HepG2 (cell line): ENCODE results near the gene PAQR5. TPM values are rescaled to one million over a fixed set of nuclear protein-coding genes. Genes with fewer than 3 reads are reported as not detected.
A peak's percentile ranks its signal among the peaks of the same experiment; 100 is the strongest.

ENCODE experiments used
- BORCS8-MEF2B ChIP-seq: sonication (generic); formaldehyde crosslinking; IDR thresholded peaks from 2 replicates; pipeline ENCODE4 v1.8.0; 2022; ENCODE audit warnings: mild to moderate bottlenecking, missing genetic modification reagents
- ESRRA ChIP-seq: sonication (generic); formaldehyde crosslinking; IDR thresholded peaks from 2 replicates; pipeline ENCODE4 v1.5.1; 2020; ENCODE audit warnings: mild to moderate bottlenecking, low read depth, missing genetic modification reagents
- JUND ChIP-seq: sonication (generic); formaldehyde crosslinking; IDR thresholded peaks from 2 replicates; pipeline ENCODE4 v1.8.0; 2022; ENCODE audit warnings: mild to moderate bottlenecking, missing genetic modification reagents
- NPAS2 ChIP-seq: sonication (generic); formaldehyde crosslinking; IDR thresholded peaks from 2 replicates; pipeline ENCODE4 v1.8.0; 2022; ENCODE audit warnings: mild to moderate bottlenecking, missing genetic modification reagents, borderline replicate concordance
- NR2F1 ChIP-seq, 2 experiments: fragments of 450-650 bp in 1 of 2; formaldehyde crosslinking in 1 of 2; IDR thresholded peaks; 2 replicates each; pipeline versions ENCODE4 v1.5.0 to v1.6.1; 2016 to 2020; ENCODE audit warnings: mild to moderate bottlenecking in 1 of 2, missing compliant biosample characterization in 1 of 2, missing genetic modification reagents in 1 of 2, moderate library complexity in 1 of 2
- PTBP1 ChIP-seq: fragments of 200-400 bp; formaldehyde crosslinking; IDR thresholded peaks from 2 replicates; pipeline ENCODE4 v1.6.1; 2018; ENCODE audit warnings: low read length, low read depth; ENCODE audit not compliant: poor library complexity, severe bottlenecking
- SRSF4 ChIP-seq: fragments of 200-400 bp; formaldehyde crosslinking; IDR thresholded peaks from one replicate; pipeline ENCODE4 v1.6.1; 2018; ENCODE audit warnings: mild to moderate bottlenecking, low read depth, low read length, moderate library complexity; ENCODE audit not compliant: poor library complexity, severe bottlenecking
- TAF15 ChIP-seq: fragments of 200-400 bp; formaldehyde crosslinking; IDR thresholded peaks from one replicate; pipeline ENCODE4 v1.6.1; 2018; ENCODE audit warnings: mild to moderate bottlenecking, low read depth, low read length; ENCODE audit not compliant: poor library complexity, severe bottlenecking
- THYN1 ChIP-seq: sonication (generic); formaldehyde crosslinking; IDR thresholded peaks from 2 replicates; pipeline ENCODE4 v1.8.1; 2023; ENCODE audit warnings: low read depth, mild to moderate bottlenecking, moderate library complexity, missing genetic modification reagents, borderline replicate concordance
- XRCC5 ChIP-seq: fragments of 200-400 bp; formaldehyde crosslinking; optimal IDR thresholded peaks from 2 replicates; pipeline ENCODE3; 2017; ENCODE audit warnings: mild to moderate bottlenecking, low read length
- ZBTB1 ChIP-seq: sonication (generic); formaldehyde crosslinking; IDR thresholded peaks from 2 replicates; pipeline ENCODE4 v1.4.0; 2020; ENCODE audit warnings: missing genetic modification reagents, borderline replicate concordance
- ZNF224 ChIP-seq: sonication (generic); formaldehyde crosslinking; IDR thresholded peaks from 2 replicates; pipeline ENCODE4 v1.5.0; 2020; ENCODE audit warnings: mild to moderate bottlenecking, missing genetic modification reagents
- ZNF335 ChIP-seq: sonication (generic); formaldehyde crosslinking; IDR thresholded peaks from 2 replicates; pipeline ENCODE4 v1.4.0; 2020; ENCODE audit warnings: missing genetic modification reagents
- ZNF589 ChIP-seq: sonication (generic); formaldehyde crosslinking; conservative IDR thresholded peaks from 2 replicates; pipeline ENCODE4 v1.8.0; 2022; ENCODE audit warnings: mild to moderate bottlenecking, moderate library complexity, missing genetic modification reagents
- ZNF646 ChIP-seq: sonication (generic); formaldehyde crosslinking; IDR thresholded peaks from 2 replicates; pipeline ENCODE4 v1.9.0; 2021; ENCODE audit warnings: mild to moderate bottlenecking, missing genetic modification reagents
- ZNF674 ChIP-seq: sonication (generic); formaldehyde crosslinking; IDR thresholded peaks from 2 replicates; pipeline ENCODE4 v1.5.0; 2020; ENCODE audit warnings: low read depth, mild to moderate bottlenecking, missing genetic modification reagents
- ZSCAN31 ChIP-seq: sonication (generic); formaldehyde crosslinking; IDR thresholded peaks from 2 replicates; pipeline ENCODE4 v1.5.0; 2020; ENCODE audit warnings: low read depth, mild to moderate bottlenecking, missing genetic modification reagents
- polyA plus RNA-seq, 8 experiments: library from polyadenylated mRNA; depleted of rRNA in 3 of 8; stranded (reverse) in 7 of 8; unstranded in 1 of 8; fragments of >200 nt; fragmentation: Illumina TruSeq in 4 of 8; extraction: Trizol in 4 of 8; gene quantifications; 2 replicates each; pipeline versions ENCODE4 v1.2.1 to v1.2.3, GENCODE V29; 2011 to 2016; ENCODE audit warnings: low read depth in 4 of 8, missing spikeins in 1 of 8, mixed read lengths in 1 of 8; ENCODE audit not compliant: insufficient read depth in 1 of 8
- total RNA-seq, 5 experiments: library from RNA; depleted of rRNA; stranded (reverse); fragments of >200 nt; fragmentation: Illumina TruSeq; extraction: Trizol; gene quantifications; 2 replicates each; pipeline ENCODE4 v1.2.3, GENCODE V29; 2016; ENCODE audit warnings: low read depth in 1 of 5
- TF ChIP-seq, protein P1 (sequence below): sonication (generic); formaldehyde crosslinking; conservative IDR thresholded peaks from 2 replicates; pipeline ENCODE4 v1.4.0; 2020; ENCODE audit warnings: missing genetic modification reagents
- TF ChIP-seq, protein P2 (sequence below): sonication (generic); formaldehyde crosslinking; conservative IDR thresholded peaks from 2 replicates; pipeline ENCODE4 v1.8.0; 2022; ENCODE audit warnings: mild to moderate bottlenecking, moderate library complexity, missing genetic modification reagents

The PAQR5 gene
- total and polyA plus RNA-seq, 2 of the 13 experiments (the other 11 are each of a cell fraction or from before 2014, with no cell fraction given): 0.53 to 1.3 TPM

DNA sequence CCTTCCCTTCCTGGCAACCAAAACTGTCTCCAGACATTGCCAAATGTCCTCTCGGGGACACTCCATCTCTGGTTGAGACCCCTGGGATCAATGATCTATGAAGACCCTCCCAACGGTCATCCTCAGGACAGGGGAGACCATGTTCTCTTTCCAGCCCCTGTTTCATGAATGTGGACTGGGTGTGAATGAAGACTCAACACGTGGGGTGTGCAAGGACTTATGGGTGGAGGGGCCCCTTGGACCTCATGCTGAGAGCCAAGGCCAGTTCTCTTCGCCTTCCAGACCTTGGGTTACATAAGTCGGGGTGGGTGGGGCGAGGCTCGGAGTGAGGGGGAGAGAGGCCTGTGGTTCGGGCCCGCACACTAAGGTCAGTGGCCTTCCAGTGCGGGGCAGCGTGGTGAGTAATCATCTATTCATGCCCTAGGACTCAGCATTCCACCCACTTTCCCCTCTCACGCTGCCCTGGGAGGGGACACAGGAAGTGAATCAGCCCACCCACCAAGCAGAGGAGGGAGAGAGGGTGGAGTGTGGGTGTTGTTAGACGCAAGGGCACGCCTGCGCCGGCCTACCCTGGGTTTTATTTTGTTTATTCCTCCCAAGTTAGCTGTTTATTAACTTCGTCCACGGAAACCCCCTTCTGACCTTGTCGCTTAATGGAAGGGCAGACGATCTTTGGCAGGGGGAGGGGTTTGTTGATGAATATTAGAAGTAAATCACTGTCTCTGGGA lies 6.7 kb downstream of the PAQR5 start (continued):
- TF ChIP-seq, protein P1, sequence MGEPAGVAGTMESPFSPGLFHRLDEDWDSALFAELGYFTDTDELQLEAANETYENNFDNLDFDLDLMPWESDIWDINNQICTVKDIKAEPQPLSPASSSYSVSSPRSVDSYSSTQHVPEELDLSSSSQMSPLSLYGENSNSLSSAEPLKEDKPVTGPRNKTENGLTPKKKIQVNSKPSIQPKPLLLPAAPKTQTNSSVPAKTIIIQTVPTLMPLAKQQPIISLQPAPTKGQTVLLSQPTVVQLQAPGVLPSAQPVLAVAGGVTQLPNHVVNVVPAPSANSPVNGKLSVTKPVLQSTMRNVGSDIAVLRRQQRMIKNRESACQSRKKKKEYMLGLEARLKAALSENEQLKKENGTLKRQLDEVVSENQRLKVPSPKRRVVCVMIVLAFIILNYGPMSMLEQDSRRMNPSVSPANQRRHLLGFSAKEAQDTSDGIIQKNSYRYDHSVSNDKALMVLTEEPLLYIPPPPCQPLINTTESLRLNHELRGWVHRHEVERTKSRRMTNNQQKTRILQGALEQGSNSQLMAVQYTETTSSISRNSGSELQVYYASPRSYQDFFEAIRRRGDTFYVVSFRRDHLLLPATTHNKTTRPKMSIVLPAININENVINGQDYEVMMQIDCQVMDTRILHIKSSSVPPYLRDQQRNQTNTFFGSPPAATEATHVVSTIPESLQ (CRISPR knock-in tag): no peak
- no peak for TF ChIP-seq BORCS8-MEF2B
- no peak for TF ChIP-seq TAF15
- no peak for TF ChIP-seq ZNF589 (CRISPR knock-in tag)
- TF ChIP-seq ZSCAN31 (CRISPR knock-in tag): no peak
- TF ChIP-seq JUND (CRISPR knock-in tag): 0 out of 2 replicates have a peak, but pooled peaks have one; percentile 20
- no peak for TF ChIP-seq THYN1
- TF ChIP-seq ZNF335 (CRISPR knock-in tag): peak; percentile 48; the same call in 1 of the 2 replicates
- TF ChIP-seq ZNF674 (CRISPR knock-in tag): no peak
- peak; percentile 48; the same call in 1 of the 2 replicates for TF ChIP-seq ESRRA
- peak; percentile 80; the same call in 1 of the 2 replicates for TF ChIP-seq ZBTB1 (CRISPR knock-in tag)
- TF ChIP-seq NR2F1 (CRISPR knock-in tag; IDR thresholded peaks at IDR 0.05): no peak
- TF ChIP-seq XRCC5: no peak
- TF ChIP-seq, protein P2, sequence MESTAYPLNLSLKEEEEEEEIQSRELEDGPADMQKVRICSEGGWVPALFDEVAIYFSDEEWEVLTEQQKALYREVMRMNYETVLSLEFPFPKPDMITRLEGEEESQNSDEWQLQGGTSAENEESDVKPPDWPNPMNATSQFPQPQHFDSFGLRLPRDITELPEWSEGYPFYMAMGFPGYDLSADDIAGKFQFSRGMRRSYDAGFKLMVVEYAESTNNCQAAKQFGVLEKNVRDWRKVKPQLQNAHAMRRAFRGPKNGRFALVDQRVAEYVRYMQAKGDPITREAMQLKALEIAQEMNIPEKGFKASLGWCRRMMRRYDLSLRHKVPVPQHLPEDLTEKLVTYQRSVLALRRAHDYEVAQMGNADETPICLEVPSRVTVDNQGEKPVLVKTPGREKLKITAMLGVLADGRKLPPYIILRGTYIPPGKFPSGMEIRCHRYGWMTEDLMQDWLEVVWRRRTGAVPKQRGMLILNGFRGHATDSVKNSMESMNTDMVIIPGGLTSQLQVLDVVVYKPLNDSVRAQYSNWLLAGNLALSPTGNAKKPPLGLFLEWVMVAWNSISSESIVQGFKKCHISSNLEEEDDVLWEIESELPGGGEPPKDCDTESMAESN (CRISPR knock-in tag): no peak
- TF ChIP-seq PTBP1: no peak
- no peak for TF ChIP-seq ZNF646 (CRISPR knock-in tag)
- no peak for TF ChIP-seq SRSF4
- no peak for TF ChIP-seq NPAS2
- TF ChIP-seq ZNF224 (CRISPR knock-in tag): no peak
